ENCODE data around the gene PIGV. TPM values are rescaled to one million over a fixed set of nuclear protein-coding genes. Genes with fewer than 3 reads are reported as not detected.

The PIGV gene
- total RNA-seq, 1 experiment from 2014 or later, result 15.7 TPM

- H3K27me3 ChIP-seq (ENCODE audit: low read length), result no peaks in the 10 kb centered on the region
- no peak overlapping the region for H3K4me2 ChIP-seq (ENCODE audit: low read depth, low read length, poor library complexity, severe bottlenecking)
- no peak overlapping the region for H3K27ac ChIP-seq (ENCODE audit: low read length)
- H4K20me1 ChIP-seq (ENCODE audit: insufficient read depth, low read depth, low read length), result no peaks in the 10 kb centered on the region; the same call in 1 of the 2 replicates
- no peak overlapping the region for H3K4me3 ChIP-seq (ENCODE audit: low read length)
- H2AFZ ChIP-seq (ENCODE audit: low read length), result no peak overlapping the region
- H3K4me1 ChIP-seq (ENCODE audit: low read length), result peaks cover 29% of the 10 kb centered on the region
- peaks cover 89% of the 10 kb centered on the region for H3K79me2 ChIP-seq (ENCODE audit: low read length)
- no peaks in the 10 kb centered on the region for H3K9me3 ChIP-seq (ENCODE audit: low read length)
- no peak for DNase-seq
- no peak overlapping the region for H3K9ac ChIP-seq (ENCODE audit: low read length)
- H3K9me2 ChIP-seq (replicated peaks; ENCODE audit: insufficient read depth, low read length), result no peaks in the 10 kb centered on the region
- peaks cover 43% of the 10 kb centered on the region for H3K36me3 ChIP-seq (ENCODE audit: insufficient read depth, low read length)
Measured at GRCh38 chr1:26747048-26747447, 40.7 kb upstream of the PIGV start.

DNA sequence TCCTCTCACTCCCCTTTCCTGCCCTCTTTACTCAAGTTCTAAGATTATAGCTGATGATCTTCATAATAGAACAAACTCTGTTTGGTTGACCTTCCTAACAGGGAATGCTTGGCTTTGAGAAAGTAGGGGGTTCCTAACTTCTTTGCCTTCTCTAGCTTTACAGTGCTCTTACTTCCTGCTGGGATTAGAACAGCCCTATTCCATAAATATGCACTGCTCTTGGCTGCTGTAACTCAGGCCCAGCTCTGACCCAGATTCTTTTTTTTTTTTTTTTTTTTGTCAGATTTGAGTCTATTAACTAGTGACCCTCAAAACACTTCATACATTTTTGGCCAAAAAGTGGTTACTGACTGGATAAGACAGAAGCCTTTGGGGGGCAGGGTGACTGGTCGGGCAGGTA lies 39.4 kb upstream of the PIGV start:
- H3K27me3 ChIP-seq (ENCODE audit: low read length), result no peaks in the 10 kb centered on the region
- no peaks in the 10 kb centered on the region; the same call in 1 of the 2 replicates for H4K20me1 ChIP-seq (ENCODE audit: insufficient read depth, low read depth, low read length)
- no peak overlapping the region for H3K9ac ChIP-seq (ENCODE audit: low read length)
- H3K27ac ChIP-seq (ENCODE audit: low read length), result no peak overlapping the region
- peaks cover 46% of the 10 kb centered on the region for H3K36me3 ChIP-seq (ENCODE audit: insufficient read depth, low read length)
- peaks cover 89% of the 10 kb centered on the region for H3K79me2 ChIP-seq (ENCODE audit: low read length)
- DNase-seq, result no peak
- H3K4me3 ChIP-seq (ENCODE audit: low read length), result no peak overlapping the region
- H3K9me2 ChIP-seq (replicated peaks; ENCODE audit: insufficient read depth, low read length), result no peaks in the 10 kb centered on the region
- no peak overlapping the region for H2AFZ ChIP-seq (ENCODE audit: low read length)
- H3K4me2 ChIP-seq (ENCODE audit: low read depth, low read length, poor library complexity, severe bottlenecking), result no peak overlapping the region
- peaks cover 16% of the 10 kb centered on the region for H3K4me1 ChIP-seq (ENCODE audit: low read length)
- no peaks in the 10 kb centered on the region for H3K9me3 ChIP-seq (ENCODE audit: low read length)

GRCh38 chr1:26749458-26749857 lies 38.3 kb upstream of the PIGV start:
- no peaks in the 10 kb centered on the region for H3K9me3 ChIP-seq (ENCODE audit: low read length)
- peaks cover 5% of the 10 kb centered on the region for H3K4me1 ChIP-seq (ENCODE audit: low read length)
- H3K79me2 ChIP-seq (ENCODE audit: low read length), result peaks cover 94% of the 10 kb centered on the region
- no peak overlapping the region for H3K27ac ChIP-seq (ENCODE audit: low read length)
- no peak overlapping the region for H3K4me2 ChIP-seq (ENCODE audit: low read depth, low read length, poor library complexity, severe bottlenecking)
- H3K27me3 ChIP-seq (ENCODE audit: low read length), result no peaks in the 10 kb centered on the region
- no peak for DNase-seq
- no peak overlapping the region for H2AFZ ChIP-seq (ENCODE audit: low read length)
- H3K36me3 ChIP-seq (ENCODE audit: insufficient read depth, low read length), result peaks cover 51% of the 10 kb centered on the region
- H4K20me1 ChIP-seq (ENCODE audit: insufficient read depth, low read depth, low read length), result no peaks in the 10 kb centered on the region; the same call in 1 of the 2 replicates
- H3K4me3 ChIP-seq (ENCODE audit: low read length), result no peak overlapping the region
- no peaks in the 10 kb centered on the region for H3K9me2 ChIP-seq (replicated peaks; ENCODE audit: insufficient read depth, low read length)
- H3K9ac ChIP-seq (ENCODE audit: low read length), result no peak overlapping the region

- Histone ChIP-seq H3K36me3 (ENCODE audit: insufficient read depth, low read length) (peaks cover 47% of the 10 kb centered on the region), H3K4me1 (ENCODE audit: low read length) (no peaks in the 10 kb centered on the region), H3K27me3 (ENCODE audit: low read length) (no peaks in the 10 kb centered on the region), H4K20me1 (ENCODE audit: insufficient read depth, low read depth, low read length) (no peaks in the 10 kb centered on the region; the same call in 1 of the 2 replicates), H3K4me3 (ENCODE audit: low read length) (no peak overlapping the region), H3K79me2 (ENCODE audit: low read length) (peaks cover 94% of the 10 kb centered on the region), H3K9ac (ENCODE audit: low read length) (no peak overlapping the region), H3K9me2 (replicated peaks; ENCODE audit: insufficient read depth, low read length) (no peaks in the 10 kb centered on the region), H2AFZ (ENCODE audit: low read length) (no peak overlapping the region), H3K27ac (ENCODE audit: low read length) (no peak overlapping the region), H3K4me2 (ENCODE audit: low read depth, low read length, poor library complexity, severe bottlenecking) (no peak overlapping the region), H3K9me3 (ENCODE audit: low read length) (no peaks in the 10 kb centered on the region)
- DNase-seq, result no peak
Measured at GRCh38 chr1:26750428-26750827, 37.3 kb upstream of the PIGV start.

DNA sequence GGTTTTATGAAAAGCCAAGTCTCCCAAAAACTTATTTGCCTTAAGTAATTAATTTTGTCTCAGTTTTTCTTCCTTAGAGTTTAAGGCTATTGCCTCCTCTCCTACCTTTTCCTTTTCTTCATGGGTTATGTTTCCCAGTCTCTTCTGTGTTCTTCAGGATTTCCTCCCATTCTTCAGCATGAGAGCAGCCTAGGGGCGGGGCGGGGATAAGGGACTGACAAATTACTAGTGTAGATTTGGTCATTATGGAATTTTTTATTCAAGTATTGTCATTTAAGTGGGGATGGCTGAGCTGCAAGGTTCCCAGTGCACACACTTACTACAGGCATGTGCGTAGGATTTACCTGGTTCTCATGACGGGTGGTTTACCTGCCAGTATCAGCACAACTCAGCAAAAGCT lies 35.2 kb upstream of the PIGV start:
- H4K20me1 ChIP-seq (ENCODE audit: insufficient read depth, low read depth, low read length), result no peaks in the 10 kb centered on the region; the same call in 1 of the 2 replicates
- no peaks in the 10 kb centered on the region for H3K4me1 ChIP-seq (ENCODE audit: low read length)
- no peaks in the 10 kb centered on the region for H3K9me2 ChIP-seq (replicated peaks; ENCODE audit: insufficient read depth, low read length)
- no peak for DNase-seq
- H3K9ac ChIP-seq (ENCODE audit: low read length), result no peak overlapping the region
- H3K79me2 ChIP-seq (ENCODE audit: low read length), result peaks cover 77% of the 10 kb centered on the region
- H3K9me3 ChIP-seq (ENCODE audit: low read length), result no peaks in the 10 kb centered on the region
- H3K36me3 ChIP-seq (ENCODE audit: insufficient read depth, low read length), result peaks cover 31% of the 10 kb centered on the region
- no peak overlapping the region for H3K4me3 ChIP-seq (ENCODE audit: low read length)
- no peak overlapping the region for H3K27ac ChIP-seq (ENCODE audit: low read length)
- no peak overlapping the region for H2AFZ ChIP-seq (ENCODE audit: low read length)
- no peaks in the 10 kb centered on the region for H3K27me3 ChIP-seq (ENCODE audit: low read length)
- H3K4me2 ChIP-seq (ENCODE audit: low read depth, low read length, poor library complexity, severe bottlenecking), result no peak overlapping the region

DNA sequence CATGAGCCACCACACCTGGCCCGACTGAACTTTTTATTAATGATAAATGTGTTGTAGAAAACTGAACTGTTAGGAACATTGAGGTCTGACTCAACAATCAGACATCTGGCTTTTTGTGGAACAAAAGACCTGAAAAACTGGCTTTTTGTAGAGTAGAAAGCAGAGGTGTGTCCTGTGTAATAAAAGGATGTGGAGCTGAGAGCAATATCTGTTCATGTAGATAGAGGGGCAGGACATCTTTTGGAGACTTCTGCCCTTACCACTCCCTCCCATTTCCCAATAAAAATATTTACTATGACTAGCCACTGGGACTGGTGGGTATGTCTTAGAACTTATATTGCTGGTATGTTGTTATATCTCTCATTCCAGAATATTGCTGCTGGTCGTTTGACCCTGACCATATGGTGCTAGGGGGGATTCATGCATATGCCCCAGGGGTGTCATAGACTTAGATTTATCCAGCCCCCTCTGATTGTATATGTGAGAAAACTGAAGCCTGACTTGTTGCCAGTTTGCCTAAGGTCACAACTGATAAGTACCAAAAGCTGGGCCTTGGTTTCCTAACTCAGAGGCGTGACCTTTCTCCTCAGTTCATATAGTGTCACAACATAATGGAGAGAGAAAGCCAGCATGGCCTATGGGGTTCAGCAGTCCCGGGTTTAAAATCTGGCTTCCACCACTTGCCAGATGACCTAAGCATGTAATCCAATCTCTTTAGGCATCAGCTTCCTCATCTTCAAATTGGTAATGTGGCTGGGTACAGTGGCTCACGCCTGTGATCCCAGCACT lies 33.5 kb upstream of the PIGV start:
- Histone ChIP-seq H3K36me3 (ENCODE audit: insufficient read depth, low read length) (peaks cover 38% of the 10 kb centered on the region), H3K27ac (ENCODE audit: low read length) (no peak overlapping the region), H2AFZ (ENCODE audit: low read length) (no peak overlapping the region), H3K9ac (ENCODE audit: low read length) (no peak overlapping the region), H3K4me2 (ENCODE audit: low read depth, low read length, poor library complexity, severe bottlenecking) (no peak overlapping the region), H4K20me1 (ENCODE audit: insufficient read depth, low read depth, low read length) (no peaks in the 10 kb centered on the region; the same call in 1 of the 2 replicates), H3K27me3 (ENCODE audit: low read length) (no peaks in the 10 kb centered on the region), H3K4me1 (ENCODE audit: low read length) (no peaks in the 10 kb centered on the region), H3K9me2 (replicated peaks; ENCODE audit: insufficient read depth, low read length) (no peaks in the 10 kb centered on the region), H3K9me3 (ENCODE audit: low read length) (no peaks in the 10 kb centered on the region), H3K4me3 (ENCODE audit: low read length) (no peak overlapping the region), H3K79me2 (ENCODE audit: low read length) (peaks cover 76% of the 10 kb centered on the region)
- DNase-seq, result no peak

DNA sequence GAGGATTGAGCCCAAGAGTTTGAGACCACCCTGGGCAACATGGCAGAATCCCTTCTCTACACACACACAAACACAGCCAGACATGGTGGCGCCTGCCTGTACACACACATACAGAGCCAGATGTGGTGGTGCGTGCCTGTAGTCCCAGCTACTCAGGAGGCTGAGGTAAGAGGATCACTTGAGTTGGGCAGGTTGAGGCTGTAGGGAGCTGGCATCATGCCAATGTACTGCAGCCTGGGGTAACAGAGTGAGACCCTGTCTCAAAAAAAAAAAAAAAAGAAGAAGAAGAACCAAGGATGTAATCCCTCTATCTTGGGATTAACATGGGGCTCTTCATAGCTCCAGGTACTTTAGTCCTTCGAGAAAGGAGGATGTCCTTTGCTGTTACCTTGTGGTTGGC lies 29.4 kb upstream of the PIGV start:
- no peak overlapping the region for H2AFZ ChIP-seq (ENCODE audit: low read length)
- peaks cover 50% of the 10 kb centered on the region for H3K36me3 ChIP-seq (ENCODE audit: insufficient read depth, low read length)
- H3K27me3 ChIP-seq (ENCODE audit: low read length), result no peaks in the 10 kb centered on the region
- H3K4me2 ChIP-seq (ENCODE audit: low read depth, low read length, poor library complexity, severe bottlenecking), result no peak overlapping the region
- H4K20me1 ChIP-seq (ENCODE audit: insufficient read depth, low read depth, low read length), result no peaks in the 10 kb centered on the region; the same call in 1 of the 2 replicates
- H3K9ac ChIP-seq (ENCODE audit: low read length), result no peak overlapping the region
- DNase-seq, result no peak
- peaks cover 57% of the 10 kb centered on the region for H3K79me2 ChIP-seq (ENCODE audit: low read length)
- H3K4me1 ChIP-seq (ENCODE audit: low read length), result no peaks in the 10 kb centered on the region
- no peaks in the 10 kb centered on the region for H3K9me3 ChIP-seq (ENCODE audit: low read length)
- H3K27ac ChIP-seq (ENCODE audit: low read length), result no peak overlapping the region
- no peaks in the 10 kb centered on the region for H3K9me2 ChIP-seq (replicated peaks; ENCODE audit: insufficient read depth, low read length)
- no peak overlapping the region for H3K4me3 ChIP-seq (ENCODE audit: low read length)

- no peaks in the 10 kb centered on the region for H3K27me3 ChIP-seq (ENCODE audit: low read length)
- H3K9me2 ChIP-seq (replicated peaks; ENCODE audit: insufficient read depth, low read length), result no peaks in the 10 kb centered on the region
- H3K4me1 ChIP-seq (ENCODE audit: low read length), result no peaks in the 10 kb centered on the region
- no peak for DNase-seq
- no peak overlapping the region for H3K4me2 ChIP-seq (ENCODE audit: low read depth, low read length, poor library complexity, severe bottlenecking)
- H3K4me3 ChIP-seq (ENCODE audit: low read length), result no peak overlapping the region
- no peaks in the 10 kb centered on the region for H3K9me3 ChIP-seq (ENCODE audit: low read length)
- no peak overlapping the region for H3K9ac ChIP-seq (ENCODE audit: low read length)
- H3K27ac ChIP-seq (ENCODE audit: low read length), result no peak overlapping the region
- no peak overlapping the region for H2AFZ ChIP-seq (ENCODE audit: low read length)
- H3K79me2 ChIP-seq (ENCODE audit: low read length), result peaks cover 50% of the 10 kb centered on the region
- H4K20me1 ChIP-seq (ENCODE audit: insufficient read depth, low read depth, low read length), result no peaks in the 10 kb centered on the region
- peaks cover 48% of the 10 kb centered on the region for H3K36me3 ChIP-seq (ENCODE audit: insufficient read depth, low read length)
Measured at GRCh38 chr1:26759531-26759930, 28.2 kb upstream of the PIGV start.
